Activated CD8-positive, alpha-beta memory T cell treated with anti-CD3 and anti-CD28 coated beads, Interleukin-2, amount 50 U/mL, for 24 hours (primary cell): ENCODE results near the gene SPATA2.

Experiments used
- DNase-seq: peaks from one replicate; pipeline ENCODE4 v3.0.0-alpha.2; 2020; ENCODE audit errors: extremely low read depth

SPATA2 gene

DNA sequence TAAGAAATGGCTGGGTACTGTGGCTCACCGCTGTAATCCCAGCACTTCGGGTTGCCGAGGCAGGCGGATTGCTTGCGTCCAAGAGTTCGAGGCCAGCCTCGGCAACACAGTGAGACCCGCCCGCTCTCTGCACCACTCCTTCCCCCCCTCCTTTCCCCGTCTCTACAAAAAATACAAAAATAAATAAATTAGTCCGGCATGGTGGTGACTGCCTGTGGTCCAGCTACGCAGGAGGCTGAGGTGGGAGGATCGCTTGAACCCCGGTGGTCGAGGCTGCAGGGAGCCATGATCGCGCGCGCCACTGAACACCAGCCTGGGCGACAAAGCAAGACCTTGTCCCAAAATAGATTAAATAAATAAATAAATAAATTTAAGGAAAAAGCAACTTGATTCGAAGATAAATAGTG, 20.4 kb upstream of the SPATA2 start:
- DNase-seq, result no peak

DNA sequence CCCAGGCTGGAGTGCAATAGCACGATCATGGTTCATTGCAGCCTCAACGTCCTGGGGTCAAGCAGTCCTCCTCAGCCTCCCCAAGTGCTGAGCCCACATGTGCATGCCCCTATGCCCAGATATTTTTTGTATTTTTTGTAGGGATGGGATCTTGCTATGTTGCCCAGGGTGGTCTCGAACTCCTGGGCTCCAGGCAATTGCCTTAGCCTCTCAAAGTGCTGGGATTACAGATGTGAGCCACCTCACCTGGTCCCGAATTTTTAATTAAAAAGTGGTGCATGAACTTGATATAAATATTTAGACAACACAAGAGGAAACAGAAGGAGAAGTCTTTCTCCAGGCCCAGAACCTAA, 13.8 kb upstream of the SPATA2 start:
- no peak for DNase-seq

DNA sequence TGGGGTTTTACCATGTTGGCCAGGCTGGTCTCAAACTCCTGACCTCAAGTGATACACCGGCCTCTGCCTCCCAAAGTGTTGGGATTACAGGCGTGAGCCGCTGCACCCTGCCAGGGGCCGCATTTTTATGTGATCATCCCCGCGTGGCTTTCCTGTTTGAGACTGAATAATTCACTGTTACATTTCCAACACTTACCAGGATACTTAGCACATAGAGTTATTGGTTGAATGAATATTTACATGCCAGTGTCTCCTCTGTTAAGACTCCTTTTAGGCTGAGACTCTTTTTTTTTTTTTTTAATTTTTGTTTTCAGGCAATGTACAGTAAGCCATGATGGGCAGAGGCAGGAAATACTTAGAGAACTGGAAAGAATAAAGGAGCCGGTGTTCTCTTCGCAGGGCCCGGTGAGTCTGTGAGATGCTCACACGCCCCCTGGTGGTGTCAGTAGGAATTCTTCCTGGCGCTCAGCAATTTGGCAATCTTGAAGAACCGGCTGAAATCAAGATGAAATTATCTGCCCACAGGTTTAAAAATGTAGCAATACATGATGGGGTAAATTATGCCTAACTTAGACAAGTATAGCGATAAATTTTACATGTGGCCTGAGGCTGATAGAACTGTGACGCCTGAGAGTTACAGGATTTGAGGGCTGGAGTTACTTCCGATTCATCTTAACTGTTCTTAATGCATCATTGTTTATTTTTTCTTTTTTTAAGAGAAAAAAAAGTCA, 13.2 kb upstream of the SPATA2 start:
- DNase-seq, result peak; percentile 57

- no peak for DNase-seq
Measured at GRCh38 chr20:49925901-49926454, 10.6 kb upstream of the SPATA2 start.

DNA sequence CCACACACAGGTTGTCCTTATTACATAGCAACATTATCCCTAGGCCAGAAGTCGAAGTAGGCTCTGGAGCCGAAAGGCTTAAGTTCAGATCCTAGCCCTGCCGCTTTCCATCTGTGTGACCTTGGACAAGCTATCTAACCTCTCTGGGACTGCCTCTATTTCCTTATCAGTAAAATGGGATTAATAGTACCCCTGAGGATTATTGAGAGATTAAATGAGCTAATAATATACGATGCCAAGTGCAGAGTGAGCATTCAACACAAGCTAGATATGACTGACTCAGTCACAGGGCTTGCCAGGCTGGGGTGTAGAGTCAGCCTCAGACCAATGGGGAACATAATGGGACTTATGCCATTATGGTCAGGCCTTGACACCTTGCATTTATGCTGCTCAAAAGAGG, 8.9 kb upstream of the SPATA2 start:
- no peak for DNase-seq

- DNase-seq, result no peak
Measured at GRCh38 chr20:49919461-49919860, 4.1 kb upstream of the SPATA2 start.

GRCh38 chr20:49919009-49919408, 3.7 kb upstream of the SPATA2 start:
- DNase-seq, result no peak

- no peak for DNase-seq
Measured at GRCh38 chr20:49918446-49918845, 3.1 kb upstream of the SPATA2 start.

DNA sequence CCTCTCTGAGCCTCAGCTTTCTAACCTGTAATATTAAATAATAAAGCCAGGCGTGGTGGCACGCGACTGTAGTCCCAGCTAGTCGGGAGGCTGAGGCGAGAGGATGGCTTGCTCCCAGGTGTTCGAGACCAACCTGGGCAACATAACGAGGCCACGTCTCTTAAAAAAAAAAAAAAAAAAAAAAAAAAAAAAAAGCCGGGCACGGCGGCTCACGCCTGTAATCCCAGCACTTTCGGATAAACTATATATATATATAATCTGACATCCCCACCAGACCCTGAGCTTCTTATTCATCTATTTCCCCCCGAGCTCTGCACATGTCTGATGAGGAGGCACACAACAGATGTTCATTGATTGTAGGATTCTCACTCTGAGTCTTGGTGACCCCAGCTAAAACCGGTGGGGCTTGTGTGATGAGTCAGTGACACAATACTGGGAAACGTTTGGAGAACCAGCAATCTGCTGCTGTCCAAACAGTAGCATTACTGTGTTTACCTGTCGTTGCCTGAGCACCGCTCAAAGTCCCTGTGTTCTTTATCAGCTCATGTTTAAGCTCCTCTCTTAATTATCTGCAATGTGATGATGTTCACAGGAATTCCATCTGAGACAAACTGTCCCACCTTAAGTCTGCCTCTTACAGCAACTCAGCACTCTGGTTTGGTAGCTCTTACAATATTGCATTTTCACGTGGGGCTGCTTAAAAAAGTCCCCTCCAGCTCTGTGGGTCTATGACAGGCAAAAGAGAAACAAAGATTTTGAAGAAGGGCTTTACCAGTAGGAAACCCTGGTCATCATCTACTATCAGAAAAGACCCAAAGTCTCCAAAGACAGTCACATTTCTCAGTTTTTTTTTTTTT, 1.0 kb upstream of the SPATA2 start:
- DNase-seq, result no peak

GRCh38 chr20:49915118-49915379, 280 bp downstream of the SPATA2 start:
- no peak for DNase-seq

DNA sequence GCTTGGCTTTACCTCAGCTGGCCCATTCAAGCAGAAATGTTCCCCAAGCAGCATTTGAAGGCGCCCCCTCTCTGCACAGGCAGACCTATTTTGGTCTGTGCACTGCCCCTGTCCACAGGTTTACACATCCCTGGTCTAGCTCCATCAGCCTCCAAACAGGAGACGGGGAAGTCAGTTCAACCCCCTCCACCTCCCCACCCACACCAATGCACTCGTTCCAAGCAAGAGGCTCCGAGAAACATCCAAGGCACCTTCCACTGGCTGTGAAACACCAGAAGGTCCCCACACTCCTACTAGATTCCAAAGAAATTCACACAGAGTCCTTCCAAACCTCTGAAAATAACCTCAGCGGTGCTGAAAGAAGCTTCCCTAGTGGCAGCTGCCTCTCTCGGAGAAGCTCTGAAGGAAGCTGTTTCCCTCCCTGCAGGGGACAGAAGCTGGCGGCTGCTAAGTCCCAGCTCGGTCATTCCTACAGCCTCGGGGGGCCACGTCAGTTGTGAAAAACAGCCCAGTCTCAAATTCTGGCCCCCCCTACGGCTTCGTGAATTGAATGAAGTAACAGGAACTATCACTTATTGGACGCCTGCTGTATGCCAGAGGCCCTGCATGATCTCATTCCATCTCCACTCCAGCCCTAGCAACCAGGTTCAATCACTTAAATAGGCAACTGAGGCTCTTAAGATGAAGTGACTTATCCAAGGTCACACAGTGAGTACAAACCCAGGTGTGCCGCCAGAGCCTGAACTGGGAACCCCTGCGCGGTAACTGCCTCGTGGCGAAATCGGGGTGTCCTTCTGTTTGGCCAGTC, 815 bp downstream of the SPATA2 start:
- no peak for DNase-seq

DNA sequence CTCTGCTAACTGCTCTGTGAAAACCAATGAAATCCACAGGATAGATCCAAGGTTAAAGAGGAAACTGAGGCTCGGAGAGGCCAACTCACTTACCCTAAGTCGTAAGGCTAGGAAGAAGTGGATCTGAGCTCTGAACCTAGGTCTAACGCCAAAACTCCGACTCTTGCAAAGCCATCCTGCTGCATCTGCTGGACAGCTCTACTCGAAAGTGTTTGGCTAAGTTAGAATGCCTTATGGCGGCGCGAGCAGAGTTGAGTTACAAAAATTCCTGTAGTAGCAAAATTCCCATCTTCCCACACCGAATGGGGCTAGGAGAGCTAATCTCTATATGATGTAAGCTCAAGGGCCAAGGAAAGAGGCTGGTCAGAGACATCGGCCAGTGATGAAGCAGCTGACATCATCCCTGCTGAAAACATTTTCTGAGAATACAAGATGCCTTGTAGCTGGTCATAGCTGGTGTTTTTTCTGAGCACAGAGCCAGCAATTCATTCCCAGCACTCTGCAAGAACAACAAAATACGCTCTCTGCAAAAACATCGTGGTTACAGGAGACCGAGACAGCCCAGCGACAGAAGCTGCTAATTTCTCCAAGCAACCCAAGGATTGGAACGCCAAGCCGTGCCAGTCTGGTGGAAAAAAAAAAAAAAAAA, 1.8 kb downstream of the SPATA2 start:
- DNase-seq, result no peak

- no peak for DNase-seq
Measured at GRCh38 chr20:49910340-49910706, 5.0 kb downstream of the SPATA2 start.

DNA sequence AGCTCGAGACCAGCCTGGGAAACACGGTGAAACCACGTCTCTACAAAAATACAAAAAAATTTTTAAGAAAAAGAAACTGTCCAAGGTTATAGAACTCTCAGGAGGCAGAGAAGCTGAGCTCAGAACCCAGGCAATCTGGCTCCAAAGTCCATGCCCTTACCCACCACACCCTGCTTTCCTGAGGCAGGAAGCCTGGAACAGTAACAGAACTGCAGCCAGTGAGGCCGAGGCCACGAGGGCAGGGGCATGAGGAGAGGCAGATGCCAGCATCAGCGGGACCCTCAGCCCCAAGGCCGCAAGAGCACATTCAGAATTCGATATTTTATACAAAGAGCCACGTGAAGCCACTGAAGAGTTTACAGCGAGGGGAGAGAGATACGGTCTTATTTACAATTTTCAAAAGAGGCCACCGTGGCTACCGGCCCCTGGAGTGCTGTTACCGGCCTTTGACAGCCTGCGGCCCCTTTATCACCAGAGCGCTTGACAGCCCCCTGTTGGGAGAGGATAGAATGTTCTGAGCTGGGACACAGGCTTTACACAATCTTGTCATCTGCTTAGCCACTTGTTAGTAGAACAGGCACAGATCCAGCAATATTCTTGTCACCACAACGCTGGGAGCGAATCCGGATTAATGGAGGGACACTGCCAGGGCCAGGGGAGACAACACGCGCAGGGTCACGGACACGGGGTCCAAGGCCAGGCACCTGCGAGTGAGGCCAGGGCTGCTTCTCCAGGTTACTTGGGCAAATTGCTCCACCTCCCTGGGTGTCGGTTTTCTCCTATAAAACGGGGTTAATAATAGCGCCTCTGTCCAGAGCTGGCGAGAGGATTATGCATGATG, 5.6 kb downstream of the SPATA2 start:
- DNase-seq, result no peak

DNA sequence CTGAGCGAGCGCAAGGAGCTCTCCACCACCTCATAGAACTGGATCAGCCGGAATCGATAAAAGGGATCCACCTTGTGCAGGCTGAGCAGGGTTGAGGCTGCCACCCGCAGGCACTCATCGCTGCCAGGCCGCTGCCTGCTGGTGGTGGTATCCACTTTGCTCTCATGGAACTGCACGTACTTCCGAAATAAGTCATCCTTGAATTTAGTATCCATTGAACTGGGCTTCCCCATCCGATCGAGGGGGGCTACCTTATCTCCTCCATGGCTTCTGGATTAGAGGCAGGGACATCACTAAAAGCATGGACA, 7.1 kb downstream of the SPATA2 start:
- DNase-seq, result no peak

GRCh38 chr20:49907405-49908257, 7.7 kb downstream of the SPATA2 start:
- no peak for DNase-seq

GRCh38 chr20:49906615-49907154, 8.6 kb downstream of the SPATA2 start:
- DNase-seq, result no peak

- no peak for DNase-seq
Measured at GRCh38 chr20:49906101-49906604, 9.2 kb downstream of the SPATA2 start.

DNA sequence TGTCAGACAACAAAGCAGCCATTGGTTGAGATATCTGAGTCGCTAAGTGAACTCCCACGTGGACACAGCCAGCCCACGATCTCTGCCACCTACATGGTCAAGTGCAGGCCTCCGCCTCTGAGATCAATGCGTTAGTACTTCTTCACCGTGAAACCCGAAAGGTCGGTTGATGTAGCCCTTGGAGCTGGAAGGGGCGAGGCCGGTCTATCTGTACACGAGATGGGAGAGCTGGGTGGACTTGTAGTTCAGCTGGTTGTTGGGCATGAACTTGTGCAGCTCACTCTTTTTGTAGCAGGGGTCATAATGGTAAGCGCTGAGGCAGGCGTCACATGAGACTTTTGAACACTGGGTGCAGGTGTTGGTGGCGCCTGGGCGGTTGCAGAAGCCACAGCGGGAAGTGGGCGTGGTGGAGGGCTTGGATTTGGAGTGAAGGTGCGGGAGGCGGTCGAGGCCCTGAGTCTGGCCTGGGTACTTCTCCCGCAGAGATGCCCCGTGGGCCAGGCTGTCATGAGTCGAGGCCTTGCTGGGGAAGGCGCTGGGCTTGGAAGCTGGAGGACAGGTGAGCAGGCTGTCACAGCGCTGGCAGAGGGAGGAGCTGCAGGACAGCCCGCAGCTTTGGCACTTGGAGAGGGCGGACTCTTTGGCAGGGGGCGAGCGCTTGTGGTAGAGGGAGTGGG, 9.8 kb downstream of the SPATA2 start:
- DNase-seq, result no peak
